OCI-LY3 (cell line): ENCODE data around the gene RBM6.

Source experiments
- H2AFZ ChIP-seq: fragments of 200-600, 300-600 bp; shearing (Covaris generic); 2 replicates; pipeline ENCODE4 v1.6.0; 2014; ENCODE audit warnings: antibody characterized with exemption, low read depth, low read length
- H3K27ac ChIP-seq: fragments of 200-600, 300-600 bp; sonication (generic); 2 replicates; pipeline ENCODE4 v1.5.1; 2014; ENCODE audit warnings: mild to moderate bottlenecking, low read length, moderate library complexity, mixed read lengths
- H3K27me3 ChIP-seq: fragments of 200-600, 300-600 bp; sonication (generic); 2 replicates; pipeline ENCODE4 v1.6.1; 2014; ENCODE audit warnings: low read depth, low read length, mixed read lengths
- H3K36me3 ChIP-seq: fragments of 200-600, 300-600 bp; sonication (generic); replicated peaks from 2 replicates; pipeline ENCODE3; 2014; ENCODE audit warnings: low read depth, low read length, mixed read lengths
- H3K4me1 ChIP-seq: fragments of 300-600, 200-600 bp; sonication (generic); 2 replicates; pipeline ENCODE4 v1.6.1; 2014; ENCODE audit warnings: low read length, mixed read lengths
- H3K4me2 ChIP-seq: fragments of 200-600, 300-600 bp; sonication (generic); 2 replicates; pipeline ENCODE4 v1.6.1; 2014; ENCODE audit warnings: low read length, mixed read lengths
- H3K4me3 ChIP-seq: fragments of 300-600, 200-600 bp; sonication (generic); 2 replicates; pipeline ENCODE4 v1.5.1; 2014; ENCODE audit warnings: antibody characterized with exemption, mild to moderate bottlenecking, low read length, moderate library complexity
- H3K79me2 ChIP-seq: fragments of 300-600, 200-600 bp; shearing (Covaris generic); 2 replicates; pipeline ENCODE4 v1.6.1; 2014; ENCODE audit warnings: mild to moderate bottlenecking, low read length, mixed read lengths
- H3K9ac ChIP-seq: fragments of 300-600, 200-600 bp; shearing (Covaris generic); 2 replicates; pipeline ENCODE4 v1.6.0; 2014; ENCODE audit warnings: mild to moderate bottlenecking, low read length, moderate library complexity
- H3K9me3 ChIP-seq: fragments of 200-600, 300-600 bp; shearing (Covaris generic); 2 replicates; pipeline ENCODE4 v1.6.1; 2014; ENCODE audit warnings: low read length, mixed read lengths; ENCODE audit not compliant: insufficient read depth
- H4K20me1 ChIP-seq: fragments of 200-600, 300-600 bp; sonication (generic); 2 replicates; pipeline ENCODE4 v1.6.1; 2016; ENCODE audit warnings: low read length, mixed read lengths; ENCODE audit not compliant: insufficient read depth
- CTCF ChIP-seq: fragments of 200-600, 300-600 bp; sonication (generic); IDR thresholded peaks from 2 replicates; pipeline ENCODE4 v1.5.1; 2014; ENCODE audit warnings: antibody characterized with exemption, low read length, low read depth
- EZH2phosphoT487 ChIP-seq: fragments of 200-600 bp; shearing (Covaris generic); IDR thresholded peaks from 2 replicates; pipeline ENCODE4 v1.6.1; 2018; ENCODE audit warnings: antibody characterized with exemption, mixed run types, low read depth

RBM6 gene

GRCh38 chr3:50117120-50117519 lies 177.2 kb downstream of the RBM6 start:
- TF ChIP-seq CTCF (no peak), EZH2phosphoT487 (no peak)
- Histone ChIP-seq H3K4me1 (no peaks in the 10 kb centered on the region), H3K9ac (no peak overlapping the region), H3K4me2 (no peak overlapping the region), H3K79me2 (no peaks in the 10 kb centered on the region), H3K36me3 (peaks cover 67% of the 10 kb centered on the region), H3K27ac (no peak overlapping the region), H4K20me1 (no peaks in the 10 kb centered on the region), H3K9me3 (no peaks in the 10 kb centered on the region), H2AFZ (no peak overlapping the region), H3K4me3 (no peak overlapping the region), H3K27me3 (no peaks in the 10 kb centered on the region)

GRCh38 chr3:50118237-50118636 lies 178.3 kb downstream of the RBM6 start:
- Histone ChIP-seq H3K4me1 (no peaks in the 10 kb centered on the region), H3K79me2 (no peaks in the 10 kb centered on the region), H3K9me3 (no peaks in the 10 kb centered on the region), H3K4me3 (no peak overlapping the region), H3K36me3 (peaks cover 59% of the 10 kb centered on the region), H4K20me1 (no peaks in the 10 kb centered on the region), H3K4me2 (no peak overlapping the region), H2AFZ (no peak overlapping the region), H3K9ac (no peak overlapping the region), H3K27me3 (no peaks in the 10 kb centered on the region), H3K27ac (no peak overlapping the region)
- no peak for TF ChIP-seq EZH2phosphoT487
- TF ChIP-seq CTCF = no peak

GRCh38 chr3:50119786-50120185 lies 179.8 kb downstream of the RBM6 start:
- H3K79me2 ChIP-seq = no peaks in the 10 kb centered on the region
- no peaks in the 10 kb centered on the region for H3K27me3 ChIP-seq
- H3K4me3 ChIP-seq = no peak overlapping the region
- H2AFZ ChIP-seq = no peak overlapping the region
- H3K4me2 ChIP-seq = no peak overlapping the region
- H4K20me1 ChIP-seq = no peaks in the 10 kb centered on the region
- TF ChIP-seq CTCF (no peak), EZH2phosphoT487 (no peak)
- H3K4me1 ChIP-seq = no peaks in the 10 kb centered on the region
- H3K27ac ChIP-seq = no peak overlapping the region
- H3K36me3 ChIP-seq = peaks cover 44% of the 10 kb centered on the region
- no peaks in the 10 kb centered on the region for H3K9me3 ChIP-seq
- H3K9ac ChIP-seq = no peak overlapping the region

DNA sequence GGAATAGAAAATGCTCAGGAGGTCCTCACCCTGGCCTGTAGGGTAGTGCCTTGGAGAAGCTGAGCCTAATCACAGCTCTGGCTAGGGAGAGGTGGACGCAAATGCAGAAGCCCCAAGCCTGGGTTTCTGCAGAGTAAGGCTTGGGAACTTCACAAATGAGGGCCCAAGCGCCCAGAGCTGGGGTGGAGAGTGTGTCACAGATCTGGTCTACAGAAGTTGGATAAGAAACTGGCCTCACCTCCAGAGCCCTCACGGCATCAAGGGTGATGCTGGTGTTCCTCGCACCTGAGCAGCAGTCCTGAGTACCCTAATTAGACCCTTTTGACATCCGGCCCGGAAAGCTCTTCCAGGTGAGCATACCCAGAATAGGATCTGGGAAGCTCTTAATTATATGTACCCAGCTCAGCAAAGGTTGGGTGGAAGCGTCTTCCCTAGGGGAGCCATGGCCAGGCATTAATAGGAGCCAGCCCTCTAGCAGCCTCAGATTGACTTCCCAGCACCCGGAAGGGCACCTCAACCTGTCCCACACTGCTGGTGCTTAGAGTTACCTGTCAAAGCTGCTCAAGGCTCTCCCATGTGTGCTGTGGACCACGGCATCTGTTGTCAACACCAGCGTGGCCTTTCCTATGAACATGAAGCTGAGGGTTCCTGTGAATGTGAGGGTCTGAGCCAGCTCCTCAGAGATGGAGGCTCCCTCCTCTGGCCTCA lies 180.6 kb downstream of the RBM6 start:
- Histone ChIP-seq H3K4me3 (no peak overlapping the region), H3K36me3 (peaks cover 38% of the 10 kb centered on the region), H3K9ac (no peak overlapping the region), H2AFZ (no peak overlapping the region), H3K9me3 (no peaks in the 10 kb centered on the region), H3K27me3 (no peaks in the 10 kb centered on the region), H3K27ac (no peak overlapping the region), H3K4me1 (no peaks in the 10 kb centered on the region), H3K4me2 (no peak overlapping the region), H4K20me1 (no peaks in the 10 kb centered on the region), H3K79me2 (no peaks in the 10 kb centered on the region)
- TF ChIP-seq CTCF (no peak), EZH2phosphoT487 (no peak)
